ENCODE measurements around the gene IL22RA1. TPM values are rescaled to one million over a fixed set of nuclear protein-coding genes. Genes with fewer than 3 reads are reported as not detected.

The IL22RA1 gene
- total and polyA plus RNA-seq, 2 experiments from 2014 or later, result not detected

- peaks cover 21% of the 10 kb centered on the region for H3K4me1 ChIP-seq (ENCODE audit: low read depth)
- TF ChIP-seq CTCF (IDR thresholded peaks at IDR 0.05; ENCODE audit: low read depth, low read length), result no peak
- H3K9me3 ChIP-seq (ENCODE audit: low read depth), result no peaks in the 10 kb centered on the region
- H3K4me3 ChIP-seq, result no peak overlapping the region
- H3K36me3 ChIP-seq, result no peaks in the 10 kb centered on the region
- no peaks in the 10 kb centered on the region for H3K27me3 ChIP-seq
- DNase-seq (ENCODE audit: low read depth in 1 of 2, low spot score in 1 of 2), result peak in 1 of 2 donors; percentile 50
- no peak overlapping the region for H3K27ac ChIP-seq
Measured at GRCh38 chr1:24149866-24150233, 6.9 kb upstream of the IL22RA1 start.

DNA sequence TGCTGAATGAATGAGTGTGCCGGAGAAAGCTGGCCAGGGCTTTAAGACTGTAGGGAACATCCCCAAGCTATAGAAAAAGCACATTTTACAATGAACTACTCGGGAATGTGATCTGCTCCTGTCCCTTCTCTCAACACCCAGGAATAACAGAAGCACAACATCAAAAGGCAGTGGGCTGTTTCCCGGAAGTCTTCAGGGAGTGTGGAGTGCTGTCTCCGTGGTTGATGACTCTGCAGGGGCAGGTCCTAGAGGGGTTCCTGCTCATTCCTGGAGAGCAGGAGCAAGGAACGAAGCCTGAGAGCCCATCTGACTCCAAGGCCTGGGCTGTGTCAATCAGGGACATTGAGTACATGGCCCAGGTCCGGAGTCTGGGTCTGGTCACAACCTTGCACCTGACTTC, 4.9 kb upstream of the IL22RA1 start:
- Histone ChIP-seq H3K27me3 (no peaks in the 10 kb centered on the region), H3K36me3 (no peaks in the 10 kb centered on the region), H3K27ac (no peak overlapping the region), H3K4me3 (no peak overlapping the region), H3K4me1 (ENCODE audit: low read depth) (peaks cover 17% of the 10 kb centered on the region), H3K9me3 (ENCODE audit: low read depth) (no peaks in the 10 kb centered on the region)
- no peak for TF ChIP-seq CTCF (IDR thresholded peaks at IDR 0.05; ENCODE audit: low read depth, low read length)
- no peak for DNase-seq (ENCODE audit: low read depth in 1 of 2, low spot score in 1 of 2)

DNA sequence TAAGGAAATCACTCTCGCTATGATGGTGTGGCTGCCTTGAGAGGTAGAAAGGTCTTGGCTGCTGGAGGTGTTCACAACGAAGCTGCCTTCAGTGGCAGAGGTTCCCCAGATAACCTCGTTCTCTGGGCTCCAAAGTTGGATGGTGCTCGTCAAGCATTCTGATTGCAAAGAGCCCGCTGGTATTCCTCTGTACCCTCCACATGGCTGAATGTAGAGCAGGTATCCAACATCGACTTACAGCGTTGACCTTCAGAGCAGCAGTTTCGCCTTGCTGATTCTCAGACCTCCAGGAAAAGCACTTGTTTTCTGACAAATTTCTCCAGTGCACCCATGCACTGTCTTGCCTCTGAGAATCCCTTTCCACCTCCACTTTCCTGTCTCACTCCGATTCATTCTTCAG, 4.3 kb upstream of the IL22RA1 start:
- Histone ChIP-seq H3K9me3 (ENCODE audit: low read depth) (no peaks in the 10 kb centered on the region), H3K4me1 (ENCODE audit: low read depth) (peaks cover 10% of the 10 kb centered on the region), H3K4me3 (no peak overlapping the region), H3K27me3 (no peaks in the 10 kb centered on the region), H3K27ac (no peak overlapping the region), H3K36me3 (no peaks in the 10 kb centered on the region)
- TF ChIP-seq CTCF (IDR thresholded peaks at IDR 0.05; ENCODE audit: low read depth, low read length), result no peak
- DNase-seq (ENCODE audit: low read depth in 1 of 2, low spot score in 1 of 2), result no peak

DNA sequence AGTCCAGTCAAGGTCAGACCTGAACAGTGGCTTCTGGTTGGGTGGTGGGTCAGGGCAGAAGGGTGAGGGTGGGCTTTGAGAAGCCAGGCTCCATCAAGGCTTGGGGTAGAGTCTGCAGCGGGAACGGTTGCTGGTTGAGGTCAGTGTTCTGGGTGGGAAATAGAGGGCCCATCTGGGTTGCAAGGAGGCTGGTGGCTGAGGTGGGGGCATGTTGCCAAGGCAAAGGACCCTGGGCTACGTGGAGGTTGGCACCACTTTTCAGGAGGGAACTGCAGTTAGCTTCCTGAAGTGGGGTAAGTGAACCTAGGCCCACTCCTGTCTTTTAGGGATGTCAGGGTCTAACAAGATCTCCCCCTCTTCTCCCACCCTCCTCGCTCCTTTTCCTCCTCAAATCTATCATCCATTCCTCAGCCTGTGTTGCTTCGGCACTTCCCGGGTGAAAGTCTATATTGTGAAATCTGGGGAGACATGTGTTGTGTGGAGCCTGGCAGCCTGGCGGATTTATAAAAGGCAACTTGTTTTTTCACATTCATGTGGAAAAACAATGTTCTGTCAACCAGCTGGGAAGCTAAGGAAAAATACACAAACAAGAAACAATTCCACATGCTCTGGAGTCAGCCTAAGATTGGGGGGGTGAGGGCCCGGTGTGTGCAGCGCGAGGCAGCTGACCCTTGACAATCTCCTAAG, 1.5 kb downstream of the IL22RA1 start:
- Histone ChIP-seq H3K9me3 (ENCODE audit: low read depth) (no peaks in the 10 kb centered on the region), H3K4me3 (no peak overlapping the region), H3K36me3 (no peaks in the 10 kb centered on the region), H3K27me3 (no peaks in the 10 kb centered on the region), H3K27ac (no peak overlapping the region), H3K4me1 (ENCODE audit: low read depth) (no peaks in the 10 kb centered on the region)
- TF ChIP-seq CTCF (IDR thresholded peaks at IDR 0.05; ENCODE audit: low read depth, low read length), result no peak
- no peak for DNase-seq (ENCODE audit: low read depth in 1 of 2, low spot score in 1 of 2)

- Histone ChIP-seq H3K27me3 (no peaks in the 10 kb centered on the region), H3K9me3 (ENCODE audit: low read depth) (no peaks in the 10 kb centered on the region), H3K27ac (no peak overlapping the region), H3K4me3 (no peak overlapping the region), H3K36me3 (no peaks in the 10 kb centered on the region), H3K4me1 (ENCODE audit: low read depth) (no peaks in the 10 kb centered on the region)
- DNase-seq (ENCODE audit: low read depth in 1 of 2, low spot score in 1 of 2), result no peak
- no peak for TF ChIP-seq CTCF (IDR thresholded peaks at IDR 0.05; ENCODE audit: low read depth, low read length)
Measured at GRCh38 chr1:24140741-24141181, 2.2 kb downstream of the IL22RA1 start.
